ENCODE data around the gene CCDC92B.

DNA sequence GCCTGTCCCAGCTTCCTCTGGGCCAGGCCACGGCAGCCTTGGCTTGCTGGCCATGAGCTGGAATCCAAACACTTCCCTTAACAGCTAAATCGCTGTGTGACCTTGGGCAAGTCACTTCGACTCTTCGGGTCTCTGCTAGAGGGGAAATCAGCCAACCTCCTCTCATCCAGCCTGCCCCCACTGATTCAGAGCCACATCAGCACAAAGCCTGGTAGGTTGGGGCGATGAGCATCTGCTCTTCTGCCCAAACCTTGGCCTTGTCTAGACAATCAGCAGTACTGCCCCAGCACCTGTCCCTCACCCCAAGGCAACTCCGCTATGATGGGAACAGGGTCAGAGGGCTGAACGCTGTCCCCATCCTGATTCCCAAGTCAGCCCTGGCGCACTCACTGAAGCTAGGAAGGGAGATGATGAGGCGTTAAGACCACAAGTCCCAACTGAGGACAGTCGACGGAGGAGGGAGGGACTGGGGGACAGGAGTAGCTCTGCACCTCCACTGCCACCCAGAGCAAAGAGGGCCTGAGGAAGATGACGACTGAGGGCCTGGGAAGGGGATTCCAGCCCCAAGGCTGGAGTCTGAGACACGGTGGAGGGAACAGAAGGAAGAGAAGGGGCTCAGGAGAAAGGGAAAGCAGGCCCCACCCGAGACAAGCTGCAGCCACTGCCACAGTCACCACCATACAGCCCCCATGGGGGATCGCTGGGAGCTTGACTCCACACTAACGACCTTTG is 39.2 kb downstream of the CCDC92B start:
- TF ChIP-seq, protein P1, sequence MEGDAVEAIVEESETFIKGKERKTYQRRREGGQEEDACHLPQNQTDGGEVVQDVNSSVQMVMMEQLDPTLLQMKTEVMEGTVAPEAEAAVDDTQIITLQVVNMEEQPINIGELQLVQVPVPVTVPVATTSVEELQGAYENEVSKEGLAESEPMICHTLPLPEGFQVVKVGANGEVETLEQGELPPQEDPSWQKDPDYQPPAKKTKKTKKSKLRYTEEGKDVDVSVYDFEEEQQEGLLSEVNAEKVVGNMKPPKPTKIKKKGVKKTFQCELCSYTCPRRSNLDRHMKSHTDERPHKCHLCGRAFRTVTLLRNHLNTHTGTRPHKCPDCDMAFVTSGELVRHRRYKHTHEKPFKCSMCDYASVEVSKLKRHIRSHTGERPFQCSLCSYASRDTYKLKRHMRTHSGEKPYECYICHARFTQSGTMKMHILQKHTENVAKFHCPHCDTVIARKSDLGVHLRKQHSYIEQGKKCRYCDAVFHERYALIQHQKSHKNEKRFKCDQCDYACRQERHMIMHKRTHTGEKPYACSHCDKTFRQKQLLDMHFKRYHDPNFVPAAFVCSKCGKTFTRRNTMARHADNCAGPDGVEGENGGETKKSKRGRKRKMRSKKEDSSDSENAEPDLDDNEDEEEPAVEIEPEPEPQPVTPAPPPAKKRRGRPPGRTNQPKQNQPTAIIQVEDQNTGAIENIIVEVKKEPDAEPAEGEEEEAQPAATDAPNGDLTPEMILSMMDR (IDR thresholded peaks at IDR 0.05; ENCODE audit: poor library complexity) = no peak
- no peak for TF ChIP-seq EZH2phosphoT487 (IDR thresholded peaks at IDR 0.05; ENCODE audit: low read depth, severe bottlenecking, unreplicated experiment)
